SKM-1 (cell line): Measurements from ENCODE around the gene RARB.

Experiments used
- DNase-seq: peaks from one replicate; lab custom pipeline; 2025; ENCODE audit not compliant: unreplicated experiment; lab: John Stamatoyannopoulos, UW

RARB gene

DNA sequence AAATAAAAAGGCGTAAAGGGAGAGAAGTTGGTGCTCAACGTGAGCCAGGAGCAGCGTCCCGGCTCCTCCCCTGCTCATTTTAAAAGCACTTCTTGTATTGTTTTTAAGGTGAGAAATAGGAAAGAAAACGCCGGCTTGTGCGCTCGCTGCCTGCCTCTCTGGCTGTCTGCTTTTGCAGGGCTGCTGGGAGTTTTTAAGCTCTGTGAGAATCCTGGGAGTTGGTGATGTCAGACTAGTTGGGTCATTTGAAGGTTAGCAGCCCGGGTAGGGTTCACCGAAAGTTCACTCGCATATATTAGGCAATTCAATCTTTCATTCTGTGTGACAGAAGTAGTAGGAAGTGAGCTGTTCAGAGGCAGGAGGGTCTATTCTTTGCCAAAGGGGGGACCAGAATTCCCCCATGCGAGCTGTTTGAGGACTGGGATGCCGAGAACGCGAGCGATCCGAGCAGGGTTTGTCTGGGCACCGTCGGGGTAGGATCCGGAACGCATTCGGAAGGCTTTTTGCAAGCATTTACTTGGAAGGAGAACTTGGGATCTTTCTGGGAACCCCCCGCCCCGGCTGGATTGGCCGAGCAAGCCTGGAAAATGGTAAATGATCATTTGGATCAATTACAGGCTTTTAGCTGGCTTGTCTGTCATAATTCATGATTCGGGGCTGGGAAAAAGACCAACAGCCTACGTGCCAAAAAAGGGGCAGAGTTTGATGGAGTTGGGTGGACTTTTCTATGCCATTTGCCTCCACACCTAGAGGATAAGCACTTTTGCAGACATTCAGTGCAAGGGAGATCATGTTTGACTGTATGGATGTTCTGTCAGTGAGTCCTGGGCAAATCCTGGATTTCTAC, at the start of gene RARB:
Gene RARB, plus strand, starts transcription at position 322 of the 847 bp plus-strand sequence. Its CDS starts 469 bp downstream, at position 791.
- peak; percentile 25 for DNase-seq

DNA sequence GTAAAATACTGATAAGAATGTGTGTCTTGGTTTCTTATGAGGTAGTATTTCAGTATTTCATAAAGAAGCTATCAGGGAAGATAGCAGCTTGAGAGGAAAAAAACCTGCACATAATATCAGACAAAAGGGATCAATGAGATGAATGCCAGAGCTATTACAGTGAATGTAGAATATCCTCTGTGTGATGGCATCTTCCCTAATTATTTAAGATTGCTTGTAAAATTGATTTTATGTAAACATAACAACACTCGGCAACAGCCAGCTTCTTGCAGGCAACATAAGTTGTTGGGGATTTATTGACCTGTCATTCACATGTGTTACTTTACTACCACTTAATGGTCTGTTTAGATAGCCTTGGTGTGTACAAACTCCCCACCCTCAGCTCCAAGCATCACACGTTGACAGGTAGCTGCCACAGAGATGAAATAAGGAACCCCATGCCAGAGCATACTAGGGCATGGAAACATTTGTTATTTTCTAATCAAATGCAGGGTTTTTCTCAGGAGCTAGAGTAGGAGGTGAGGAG, 49.2 kb upstream of the RARB start:
- no peak for DNase-seq

DNA sequence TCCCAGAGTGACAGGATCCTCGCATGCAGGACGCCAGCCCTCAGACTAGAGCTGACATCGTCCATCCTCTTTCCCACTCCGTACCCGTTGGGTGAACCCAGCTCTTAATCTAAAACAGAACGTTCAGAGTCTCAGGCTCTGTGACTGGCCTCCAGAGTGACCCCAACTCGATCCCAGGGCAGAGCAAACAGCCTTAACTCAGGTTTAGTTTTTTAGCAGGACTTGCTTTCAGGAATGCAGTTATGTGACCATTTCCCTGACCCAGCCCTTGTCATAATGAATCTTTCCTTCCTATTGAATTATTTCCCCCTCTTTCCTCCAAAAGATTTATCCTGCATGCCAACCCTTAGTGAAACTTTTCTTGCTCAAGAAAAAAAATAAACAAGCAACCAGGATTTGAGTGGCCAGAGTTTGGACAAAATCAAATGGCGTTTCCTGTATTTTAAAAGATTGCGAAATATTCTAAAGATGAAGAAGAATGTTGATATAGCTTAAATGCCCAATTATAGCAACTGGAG, 47.8 kb upstream of the RARB start:
- no peak for DNase-seq

DNA sequence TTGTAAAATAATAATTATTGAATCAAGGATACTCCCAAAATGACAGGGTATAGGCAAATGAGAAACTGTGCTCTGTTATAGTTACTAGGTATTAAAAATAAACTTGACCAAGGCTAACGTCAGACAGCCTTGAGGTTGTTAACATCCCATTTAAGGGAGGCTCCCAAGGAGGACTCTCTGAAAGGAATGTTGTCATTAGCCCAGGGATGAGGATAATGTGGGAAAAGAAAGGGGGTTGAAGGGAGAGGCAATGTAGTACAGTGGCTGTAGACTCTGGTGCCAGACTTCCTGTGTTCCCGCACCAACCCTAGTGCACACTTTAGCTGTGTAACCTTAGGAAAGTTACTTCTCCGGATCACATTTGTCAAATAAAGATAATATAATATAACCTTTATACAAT, 47.0 kb upstream of the RARB start:
- no peak for DNase-seq

DNA sequence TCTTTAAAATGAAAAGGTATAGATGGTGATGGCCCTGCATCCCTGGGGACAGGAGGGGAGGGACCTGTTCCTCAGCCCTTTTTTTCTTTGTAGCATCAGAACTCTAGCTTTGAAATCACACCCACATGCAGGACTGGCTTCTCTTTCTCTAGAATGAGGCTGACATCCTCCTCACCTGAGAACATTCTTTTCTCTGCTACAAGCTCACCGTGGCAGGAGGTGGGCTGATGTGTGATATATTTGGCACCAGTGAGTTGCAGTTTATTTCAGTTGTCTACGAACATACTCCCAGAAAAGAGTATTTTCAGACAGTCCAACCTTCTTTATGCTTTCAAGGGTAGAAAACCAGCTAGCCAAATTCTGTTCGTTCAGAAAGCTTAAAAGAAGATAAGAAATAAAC, 43.6 kb upstream of the RARB start:
- DNase-seq: no peak

DNA sequence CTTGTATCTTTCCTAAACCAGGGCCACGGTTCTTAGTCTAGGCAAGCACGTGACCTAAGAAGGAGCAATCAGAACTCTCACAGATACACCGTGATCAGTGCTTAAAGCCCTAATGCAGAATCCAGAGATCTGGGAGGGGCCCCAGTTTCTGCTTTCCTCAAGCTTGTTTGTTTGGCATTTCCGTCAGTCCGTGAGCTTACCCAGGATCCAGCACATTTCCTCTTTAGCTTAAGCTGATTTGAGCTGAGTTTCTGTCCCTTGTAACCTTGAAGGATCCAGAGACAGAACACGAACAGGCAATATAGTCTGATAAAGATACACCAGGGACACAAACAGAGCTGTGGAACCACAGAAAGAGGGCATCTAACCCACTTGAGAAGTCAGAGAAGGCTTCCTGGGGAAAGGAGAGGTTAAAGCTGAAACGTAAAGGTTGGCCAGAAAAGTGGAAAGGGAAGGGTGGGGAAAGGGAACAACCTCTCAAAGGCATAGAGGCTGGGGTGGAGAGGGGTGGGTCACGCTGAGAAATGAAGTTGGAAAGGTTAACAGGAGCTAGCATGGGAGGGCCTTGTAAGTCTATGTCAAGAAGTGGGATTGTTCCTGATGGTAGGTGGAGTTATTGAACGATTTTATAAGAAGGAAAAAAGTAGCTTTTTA, 42.1 kb upstream of the RARB start:
- no peak for DNase-seq

DNA sequence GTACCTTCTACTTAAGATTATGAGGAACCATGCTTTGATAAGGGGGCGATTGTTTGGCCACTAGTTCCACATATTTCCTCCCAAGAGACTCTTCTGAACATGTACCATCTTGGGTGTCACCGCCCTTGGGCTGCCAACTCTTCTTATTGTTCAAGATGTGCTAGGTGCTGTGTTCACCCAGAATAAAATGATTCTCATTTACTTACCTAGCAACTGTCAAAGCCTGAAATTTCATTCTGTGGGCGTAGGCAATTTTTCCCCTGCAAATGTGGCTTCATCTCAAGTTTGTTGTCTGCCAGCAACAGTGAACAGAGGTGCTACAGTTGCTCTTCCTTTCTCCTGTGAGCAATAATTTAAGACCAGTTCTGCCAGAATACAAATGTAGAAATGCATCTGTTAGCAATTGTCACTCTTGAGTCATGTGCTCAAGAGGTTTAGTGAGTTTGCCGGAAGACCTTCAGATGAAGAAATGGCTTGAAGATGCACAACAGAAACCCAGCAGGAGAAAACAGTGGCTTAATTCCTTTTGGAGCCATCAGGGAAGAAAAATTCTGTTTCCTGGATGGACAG, 41.3 kb upstream of the RARB start:
- DNase-seq: no peak

DNA sequence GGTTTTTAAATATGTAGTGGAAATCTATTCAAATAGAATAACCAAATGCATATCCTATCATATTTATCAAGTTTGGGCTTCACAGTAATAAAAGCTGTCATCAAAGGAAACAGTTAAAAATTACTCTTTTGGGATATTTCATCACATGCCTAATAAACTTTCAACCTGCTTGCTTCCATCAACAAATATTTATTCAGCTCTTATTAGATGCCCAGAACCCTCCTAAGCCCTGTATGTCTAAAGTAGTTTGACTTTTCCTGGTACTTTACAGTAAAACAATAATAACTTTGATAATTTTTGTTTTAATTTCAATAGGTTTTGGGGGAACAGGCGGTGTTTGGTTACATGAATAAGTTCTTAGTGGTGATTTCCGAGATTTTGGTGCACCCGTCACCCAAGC, 37.5 kb upstream of the RARB start:
- DNase-seq: no peak

DNA sequence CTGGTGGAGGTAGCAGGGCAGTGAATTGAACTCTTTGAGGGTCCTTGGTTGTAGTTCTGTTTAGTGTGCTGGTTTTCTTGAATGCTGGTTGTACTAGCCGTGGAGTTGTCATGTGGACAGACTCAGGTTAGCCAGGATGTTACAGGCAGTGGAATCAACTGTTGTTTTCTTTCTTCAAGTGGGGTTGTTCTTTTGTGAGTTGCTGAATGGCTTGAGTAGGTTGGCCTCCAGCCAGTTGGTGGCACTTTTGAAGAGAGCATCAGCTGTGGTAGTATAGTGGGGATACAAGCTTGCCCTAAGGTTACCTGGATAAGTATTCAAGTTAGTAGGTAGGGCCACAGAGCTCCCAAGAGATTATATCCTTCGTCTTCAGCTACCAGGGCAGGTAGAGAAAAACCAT, 31.8 kb upstream of the RARB start:
- DNase-seq: no peak

DNA sequence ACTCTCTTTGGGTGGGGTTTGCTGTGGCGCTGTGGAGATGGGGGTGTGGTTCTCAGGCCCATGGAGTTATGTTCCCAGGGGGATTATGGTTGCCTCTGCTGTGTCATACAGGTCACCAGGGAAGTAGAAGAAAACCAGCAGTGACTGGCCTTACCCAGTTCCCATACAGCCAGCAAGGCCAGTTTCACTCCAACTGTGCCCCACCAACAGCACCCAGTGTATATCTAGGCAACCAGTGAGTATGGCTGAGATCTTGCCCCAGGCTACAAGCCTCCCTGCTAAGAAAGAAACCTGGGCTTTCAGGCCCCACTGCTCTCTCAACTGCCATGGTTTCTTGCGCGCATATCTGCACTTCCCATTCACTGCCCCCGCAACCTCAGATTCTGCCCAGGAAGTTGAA, 31.4 kb upstream of the RARB start:
- DNase-seq: no peak

DNA sequence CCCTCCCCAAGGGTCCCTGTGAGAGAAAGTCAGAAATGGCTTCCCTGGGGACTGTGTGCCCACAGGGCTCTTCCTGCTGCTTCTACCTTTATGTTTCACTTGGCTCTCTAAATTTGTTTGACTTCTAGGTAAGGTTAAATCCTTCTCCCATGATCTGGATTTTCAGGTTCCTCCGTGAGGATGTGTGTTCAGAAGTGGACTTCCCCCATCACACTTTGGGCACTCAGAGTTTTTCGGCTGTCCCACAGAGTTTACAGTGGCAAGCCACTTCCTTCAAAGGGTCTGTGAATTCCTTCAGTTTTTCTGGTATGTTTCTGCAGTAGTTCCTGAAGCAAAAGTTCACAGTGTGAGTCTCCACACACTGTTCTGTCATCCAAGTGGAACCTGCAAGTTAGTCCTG, 30.9 kb upstream of the RARB start:
- DNase-seq: no peak

DNA sequence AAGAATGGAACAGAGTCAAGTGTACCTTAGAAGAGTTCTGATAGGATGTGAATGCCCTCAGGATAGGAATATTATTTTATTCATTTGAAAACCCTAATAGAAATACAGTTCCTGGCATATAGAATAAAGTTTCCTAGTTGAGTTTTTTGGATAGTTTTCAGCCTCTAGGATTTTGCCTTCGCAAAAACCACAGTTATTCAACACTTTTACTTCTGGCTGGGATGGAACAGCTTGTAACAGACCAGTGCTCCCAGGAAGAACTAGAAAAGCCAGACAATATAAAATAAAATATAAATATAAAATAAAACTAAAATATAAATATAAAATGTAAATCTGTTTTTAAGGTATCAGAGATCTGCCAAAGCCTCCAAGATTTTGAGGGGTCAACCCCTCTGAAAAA, 27.5 kb upstream of the RARB start:
- no peak for DNase-seq

DNA sequence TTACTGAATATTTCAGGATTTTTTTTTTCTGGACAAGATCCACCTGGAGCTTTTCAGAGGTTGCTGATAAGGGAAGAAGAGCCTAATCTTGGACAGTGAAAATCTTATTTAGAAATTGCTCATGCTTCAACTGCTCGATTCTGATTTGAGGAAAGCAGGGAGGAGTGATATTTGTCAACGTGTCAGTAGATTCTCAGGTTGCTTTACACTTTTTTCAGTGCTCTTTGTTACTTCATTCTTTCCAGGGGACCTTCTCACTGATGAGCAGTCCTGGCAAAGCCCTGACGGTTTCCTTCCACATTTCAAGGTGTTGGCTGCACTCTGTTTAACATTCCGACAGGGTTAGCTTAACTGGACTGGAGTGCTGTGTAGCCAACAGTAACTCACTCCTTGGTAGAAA, 24.1 kb upstream of the RARB start:
- no peak for DNase-seq

DNA sequence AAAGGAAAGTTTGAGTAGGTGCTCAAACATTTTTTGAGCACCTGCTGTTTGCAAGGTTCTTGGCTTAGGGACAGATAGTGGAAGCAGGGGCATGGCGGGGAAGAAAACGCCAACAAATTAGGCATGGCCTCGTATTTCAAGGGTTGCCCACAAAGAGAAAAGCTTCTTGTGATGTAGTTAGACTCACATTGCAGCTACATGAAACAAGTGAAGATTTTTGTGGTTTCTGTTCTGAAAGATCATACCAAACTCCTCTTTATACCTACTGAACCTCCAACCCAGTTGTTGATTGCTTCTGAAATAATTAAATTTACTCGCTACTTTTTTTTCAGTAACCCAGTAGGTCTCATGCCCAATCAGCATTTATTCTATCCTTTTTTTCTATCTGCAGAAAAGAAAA, 23.5 kb upstream of the RARB start:
- no peak for DNase-seq

DNA sequence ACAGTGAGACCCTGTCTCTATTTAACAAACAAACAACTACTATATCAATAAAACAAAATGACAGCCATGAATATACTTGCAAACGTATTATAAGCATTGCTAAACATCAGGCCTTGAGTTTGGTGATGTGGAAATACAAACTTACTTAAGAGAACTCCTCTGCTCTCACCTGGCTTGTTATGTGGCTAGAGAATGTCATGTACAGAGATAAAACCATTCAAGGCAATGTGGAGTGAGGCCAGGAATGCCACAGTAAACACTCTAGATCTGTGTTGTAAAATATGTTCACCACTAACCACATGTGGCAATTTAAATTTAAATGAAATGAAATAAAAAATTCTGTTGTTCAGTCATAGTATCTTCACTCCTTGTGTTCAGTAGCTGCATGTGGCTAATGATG, 22.7 kb upstream of the RARB start:
- DNase-seq: no peak

DNA sequence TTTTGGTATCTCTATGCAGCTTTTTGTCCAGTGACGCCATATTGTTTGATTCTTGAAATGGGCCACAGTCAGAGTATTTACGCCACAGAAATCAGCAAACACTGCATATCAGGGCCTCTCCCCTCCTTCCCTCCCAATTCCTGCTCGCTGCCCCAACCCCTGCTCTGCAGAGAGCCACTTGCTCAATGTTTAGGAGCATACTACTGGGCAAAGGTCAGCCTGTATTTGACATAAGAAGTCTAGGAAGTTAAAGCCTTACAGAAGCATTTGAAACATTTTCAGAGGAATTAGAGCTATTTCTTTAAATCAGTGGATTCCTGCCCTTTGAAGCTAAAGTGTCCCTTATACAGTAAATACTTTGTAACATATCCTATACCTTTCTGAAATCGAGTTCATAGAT, 17.4 kb upstream of the RARB start:
- no peak for DNase-seq

DNA sequence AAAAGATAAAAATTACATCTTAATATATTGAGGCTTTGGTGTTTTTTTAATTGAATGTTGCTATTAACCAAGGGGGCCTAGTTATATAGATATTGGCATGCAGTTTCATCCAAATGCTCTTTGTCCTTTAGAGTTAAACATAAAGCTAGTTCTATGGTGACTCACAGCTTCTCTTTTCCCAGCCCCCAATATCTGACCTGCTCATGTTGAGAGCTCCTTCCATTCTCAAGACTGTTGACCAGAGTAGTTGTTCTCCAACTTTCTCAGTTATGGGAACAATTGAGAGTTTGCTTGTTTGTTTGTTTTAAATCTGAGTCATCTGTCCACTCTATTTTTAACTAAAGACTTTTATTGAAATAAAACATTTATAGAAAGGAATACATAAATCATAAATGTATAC, 15.8 kb upstream of the RARB start:
- DNase-seq: no peak

DNA sequence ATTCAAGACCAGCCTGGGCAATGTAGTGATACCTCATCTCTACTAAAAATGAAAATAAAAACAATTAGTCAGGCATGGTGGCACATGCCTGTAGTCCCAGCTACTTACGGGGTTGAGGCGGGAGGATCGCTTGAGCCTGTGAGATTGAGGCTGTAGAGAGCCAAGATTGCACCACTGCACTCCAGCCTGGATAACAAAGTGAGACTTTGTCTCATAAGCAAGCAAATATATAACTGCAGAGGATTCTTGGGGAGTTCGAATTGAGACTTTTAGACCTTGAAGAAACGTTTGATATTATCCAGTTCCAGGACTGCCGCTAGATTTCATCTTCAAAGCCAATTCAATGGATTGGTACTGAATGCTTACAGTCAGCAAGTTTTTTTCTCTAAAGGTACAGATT, 11.9 kb upstream of the RARB start:
- no peak for DNase-seq

DNA sequence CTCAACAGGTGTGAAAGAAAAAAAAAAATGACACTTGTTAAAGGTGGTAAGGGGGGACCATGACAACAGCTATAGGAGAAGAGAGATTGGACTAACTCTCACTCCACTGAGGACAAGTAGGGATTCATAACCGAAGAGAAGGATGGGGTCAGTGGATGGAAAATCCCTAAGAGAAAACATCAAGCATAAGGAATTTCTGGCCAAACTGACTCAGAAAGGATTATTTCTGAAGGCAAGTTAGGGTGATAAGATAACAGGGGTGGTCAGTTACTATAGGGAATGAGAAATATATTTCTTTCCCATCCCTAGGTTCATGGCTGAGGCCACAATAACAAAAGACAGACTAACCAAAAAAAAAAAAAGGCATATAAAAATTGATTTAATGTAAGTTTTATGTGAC, 9.5 kb upstream of the RARB start:
- no peak for DNase-seq

DNA sequence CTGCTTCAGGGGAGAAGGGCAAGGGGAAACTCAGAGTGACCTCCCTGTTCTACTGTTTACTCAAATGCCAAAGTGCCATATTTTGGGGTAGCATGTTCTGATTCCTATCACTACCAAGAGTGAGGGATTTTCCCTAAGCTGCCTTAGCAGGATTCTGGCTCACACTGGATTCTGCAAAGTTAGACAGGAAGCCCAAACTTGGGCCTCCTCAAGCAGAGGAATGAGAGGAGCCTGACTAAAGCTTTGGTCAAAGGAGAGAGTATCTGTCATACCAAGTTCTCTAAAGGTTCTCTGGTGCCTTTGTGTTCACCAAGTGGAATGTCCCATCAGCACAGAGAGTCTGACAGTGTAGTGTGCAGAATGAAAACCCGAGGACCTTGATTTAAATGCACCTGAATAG, 8.8 kb upstream of the RARB start:
- no peak for DNase-seq

DNA sequence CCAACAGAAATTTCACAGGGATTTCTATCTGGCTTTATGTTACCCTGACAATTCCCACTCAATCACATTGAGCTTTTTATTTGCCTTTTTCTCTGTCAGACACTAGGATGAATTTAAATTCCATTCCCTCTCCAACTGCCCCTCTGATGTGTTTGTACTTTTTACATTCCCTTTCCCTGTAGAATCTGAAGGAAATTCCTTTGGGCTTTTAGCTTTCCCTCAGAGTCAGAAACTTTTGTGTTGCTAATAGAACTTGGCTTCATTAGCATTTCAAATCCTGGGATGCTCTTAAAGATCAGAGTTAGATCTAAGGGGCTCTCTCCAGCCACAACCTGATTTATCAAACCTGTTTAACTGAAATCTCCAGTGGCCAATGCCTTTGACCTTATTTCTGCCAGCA, 7.9 kb upstream of the RARB start:
- DNase-seq: no peak

DNA sequence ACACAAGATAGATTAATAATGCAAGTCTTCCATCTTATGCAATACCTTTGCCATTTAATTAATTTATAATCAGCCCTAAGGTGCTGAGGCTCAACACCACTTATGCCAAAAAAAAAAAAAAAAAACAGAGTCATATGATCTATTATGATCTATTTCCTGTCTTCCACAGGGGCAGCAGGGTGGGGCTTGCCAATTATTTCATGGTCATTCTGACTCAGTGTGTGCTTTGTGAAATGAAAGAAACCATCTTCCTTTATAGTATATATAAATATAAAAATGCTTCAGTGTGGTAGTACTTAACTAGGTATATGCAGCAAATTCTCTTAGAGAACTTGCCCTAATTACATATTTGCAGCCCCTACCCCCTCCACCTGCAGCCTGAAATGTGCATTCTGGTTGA, 7.2 kb upstream of the RARB start:
- DNase-seq: no peak
